Naive thymus-derived CD4-positive, alpha-beta T cell (primary cell): ENCODE results near the gene OSBPL10. TPM values are rescaled to one million over a fixed set of nuclear protein-coding genes. Genes with fewer than 3 reads are reported as not detected.

Experiments used
- ATAC-seq: fragments of 150-1000 bp; cut with Tn5 transposase; 2 replicates; pipeline ENCODE4 v1.10.0; 2021; ENCODE audit warnings: mild to moderate bottlenecking, moderate library complexity
- CTCF ChIA-PET: fragments of 350-600 bp; sonication (Branson Sonifier 250); formaldehyde crosslinking; loops from one replicate; lab custom pipeline; 2021; ENCODE audit warnings: antibody characterized with exemption; lab: Charles Lee
- POLR2A ChIA-PET: fragments of 350-600 bp; sonication (Branson Sonifier 250); formaldehyde crosslinking; loops from one replicate; lab custom pipeline; 2021; ENCODE audit warnings: antibody characterized with exemption, inconsistent platforms; lab: Charles Lee
- DNase-seq, 9 donors: peaks; one replicate each; pipeline versions ENCODE4 v3.0.0 to v3.0.0-alpha.2; 2020 to 2022; ENCODE audit warnings: mixed read lengths in 1 of 9
- H3K27ac ChIP-seq: one replicate; pipeline ENCODE4 v1.7.0; 2013; ENCODE audit warnings: mild to moderate bottlenecking, low read depth, low read length, moderate library complexity
- H3K27me3 ChIP-seq, 2 donors: one replicate each; pipeline ENCODE4 v1.7.0; 2013; ENCODE audit warnings: low read length in 2 of 2, mild to moderate bottlenecking in 2 of 2, moderate library complexity in 2 of 2; ENCODE audit not compliant: control insufficient read depth in 2 of 2, insufficient read depth in 2 of 2
- H3K36me3 ChIP-seq, 3 experiments: 1 replicate in 2 of 3; 2 replicates in 1 of 3; pipeline ENCODE4 v1.7.0; 2013; ENCODE audit warnings: low read length in 3 of 3, mild to moderate bottlenecking in 3 of 3, moderate library complexity in 1 of 3; ENCODE audit not compliant: insufficient read depth in 3 of 3, control insufficient read depth in 2 of 3
- H3K4me1 ChIP-seq, 2 donors: one replicate each; pipeline ENCODE4 v1.7.0; 2013; ENCODE audit warnings: low read length in 2 of 2, mild to moderate bottlenecking in 2 of 2, moderate library complexity in 1 of 2; ENCODE audit not compliant: control insufficient read depth in 2 of 2, insufficient read depth in 2 of 2
- H3K4me3 ChIP-seq: 2 replicates; pipeline ENCODE4 v1.7.0; 2013; ENCODE audit warnings: mild to moderate bottlenecking, low read length
- H3K9me3 ChIP-seq, 3 experiments: 1 replicate in 2 of 3; 2 replicates in 1 of 3; pipeline ENCODE4 v1.7.0; 2013; ENCODE audit warnings: low read length in 3 of 3; ENCODE audit not compliant: control insufficient read depth in 2 of 3
- H3K27ac Mint-ChIP-seq, 9 donors: one replicate each; pipeline ENCODE4 v1.8.0; 2020 to 2022; ENCODE audit warnings: mixed read lengths in 9 of 9, mild to moderate bottlenecking in 8 of 9, moderate library complexity in 5 of 9, inconsistent platforms in 2 of 9
- H3K27me3 Mint-ChIP-seq, 5 donors: one replicate each; pipeline ENCODE4 v1.8.0; 2021 to 2022; ENCODE audit warnings: mixed read lengths in 5 of 5, mild to moderate bottlenecking in 1 of 5
- H3K36me3 Mint-ChIP-seq, 5 donors: one replicate each; pipeline ENCODE4 v1.8.0; 2020 to 2022; ENCODE audit warnings: mixed read lengths in 5 of 5, mild to moderate bottlenecking in 3 of 5, inconsistent platforms in 1 of 5
- H3K4me1 Mint-ChIP-seq, 7 donors: one replicate each; pipeline ENCODE4 v1.8.0; 2020 to 2022; ENCODE audit warnings: mixed read lengths in 7 of 7, mild to moderate bottlenecking in 3 of 7, inconsistent platforms in 1 of 7
- H3K4me3 Mint-ChIP-seq, 10 donors: one replicate each; pipeline ENCODE4 v1.8.0; 2020 to 2022; ENCODE audit warnings: mild to moderate bottlenecking in 10 of 10, mixed read lengths in 10 of 10, moderate library complexity in 6 of 10, inconsistent platforms in 2 of 10
- H3K9me3 Mint-ChIP-seq, 11 donors: one replicate each; pipeline ENCODE4 v1.8.0; 2020 to 2022; ENCODE audit warnings: mixed read lengths in 11 of 11, mild to moderate bottlenecking in 4 of 11, inconsistent platforms in 1 of 11, moderate library complexity in 1 of 11
- intact Hi-C, 2 donors: fragments of 100-400 bp; cut with micrococcal nuclease; formaldehyde crosslinking; loops; one replicate each; pipeline ENCODE4 v1.15.1; 2023
- polyA plus RNA-seq, 2 donors: library from polyadenylated mRNA; unstranded; fragments of 300-500 nt; fragmentation: Illumina TruSeq; gene quantifications; one replicate each; pipeline ENCODE4 v1.2.3, GENCODE V29; 2021
- total RNA-seq, 6 experiments: library from RNA in 5 of 6; stranded (reverse) in 5 of 6; gene quantifications; 1 replicate in 5 of 6; 2 replicates in 1 of 6; pipeline ENCODE4 v1.2.3 and lab custom pipeline; 2021 to 2026

OSBPL10 gene
- total and polyA plus RNA-seq, 7 experiments from 2014 or later = 0.15 to 6.8 (median 0.59) TPM

DNA sequence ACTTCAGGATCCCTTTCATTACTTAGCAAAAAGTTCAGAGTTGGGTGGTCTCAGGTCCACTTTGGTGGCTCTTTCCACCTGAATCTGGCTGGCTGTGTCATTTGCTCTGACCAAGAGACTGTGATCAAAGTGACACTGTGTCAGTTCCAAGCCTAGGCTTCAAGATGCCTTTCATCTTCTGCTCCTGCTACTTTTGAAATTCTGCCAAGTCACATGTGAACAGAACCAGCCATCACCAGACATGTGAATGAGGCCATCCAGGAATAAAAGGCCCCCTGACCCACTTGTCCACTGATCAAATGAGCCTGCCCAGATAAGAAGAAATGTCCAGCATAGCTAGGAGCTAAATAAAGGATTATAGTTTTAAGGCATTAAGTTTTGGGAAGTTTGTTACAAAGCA is 132.2 kb downstream of the OSBPL10 start:
- H3K27ac ChIP-seq = no peak overlapping the region
- peaks cover 0 to 8% (median 0%) of the 10 kb centered on the region in 5 donors for H3K27me3 Mint-ChIP-seq
- no peaks in the 10 kb centered on the region for H3K4me1 ChIP-seq
- no peak overlapping the region for H3K4me3 Mint-ChIP-seq
- DNase-seq = no peak
- H3K4me1 Mint-ChIP-seq = peaks cover 0 to 10% (median 2%) of the 10 kb centered on the region in 7 donors
- ChIA-PET POLR2A (no interaction called here), CTCF (no interaction called here)
- intact Hi-C loops = no loop called here
- H3K9me3 ChIP-seq = no peaks in the 10 kb centered on the region
- ATAC-seq = no peak
- no peak overlapping the region for H3K4me3 ChIP-seq
- H3K27me3 ChIP-seq = no peaks in the 10 kb centered on the region
- no peak overlapping the region for H3K27ac Mint-ChIP-seq
- H3K36me3 ChIP-seq = no peaks in the 10 kb centered on the region
- H3K36me3 Mint-ChIP-seq = no peaks in the 10 kb centered on the region
- no peaks in the 10 kb centered on the region for H3K9me3 Mint-ChIP-seq

DNA sequence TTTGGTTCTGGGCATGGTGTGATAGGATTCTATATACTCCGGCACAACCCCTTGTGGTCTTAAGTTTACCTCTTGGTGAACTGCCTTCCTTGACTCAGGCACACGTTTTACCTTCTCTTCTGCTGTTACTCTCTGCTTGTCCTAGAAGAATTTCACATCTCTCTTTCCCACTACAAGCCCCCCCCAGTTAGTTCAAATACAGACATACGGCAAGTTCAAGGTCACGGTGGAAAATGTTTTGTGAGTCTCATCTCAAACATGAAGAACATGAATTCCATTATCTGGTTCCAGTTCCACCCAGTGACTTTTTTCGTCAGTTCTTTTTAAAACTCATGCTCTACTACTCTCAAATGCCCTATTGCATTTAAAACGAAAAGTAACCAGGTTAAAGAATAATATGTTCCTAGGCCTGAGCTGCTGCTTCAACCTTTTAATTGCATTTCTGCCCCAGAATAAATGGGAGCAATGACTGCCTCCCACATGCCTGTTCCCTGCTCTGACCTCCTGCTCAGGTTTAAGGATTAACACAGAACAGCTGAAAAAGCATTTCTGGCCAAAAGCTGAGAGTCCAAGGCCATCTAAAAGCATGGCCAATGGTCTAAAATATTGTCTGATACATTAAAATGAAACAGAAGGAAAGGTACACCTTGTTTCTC is 132.8 kb downstream of the OSBPL10 start:
- no peaks in the 10 kb centered on the region for H3K4me1 ChIP-seq
- Mint-ChIP-seq H3K9me3 (no peaks in the 10 kb centered on the region), H3K27ac (no peak overlapping the region), H3K36me3 (peaks cover 0 to 2% (median 0%) of the 10 kb centered on the region in 5 donors), H3K4me3 (no peak overlapping the region), H3K4me1 (peaks cover 0 to 6% (median 2%) of the 10 kb centered on the region in 7 donors), H3K27me3 (peaks cover 0 to 14% (median 0%) of the 10 kb centered on the region in 5 donors)
- intact Hi-C loops = no loop called here
- CTCF ChIA-PET = no interaction called here
- no peaks in the 10 kb centered on the region for H3K36me3 ChIP-seq
- POLR2A ChIA-PET = no interaction called here
- no peak overlapping the region for H3K4me3 ChIP-seq
- no peaks in the 10 kb centered on the region for H3K27me3 ChIP-seq
- DNase-seq = no peak
- no peaks in the 10 kb centered on the region for H3K9me3 ChIP-seq
- no peak for ATAC-seq
- no peak overlapping the region for H3K27ac ChIP-seq

DNA sequence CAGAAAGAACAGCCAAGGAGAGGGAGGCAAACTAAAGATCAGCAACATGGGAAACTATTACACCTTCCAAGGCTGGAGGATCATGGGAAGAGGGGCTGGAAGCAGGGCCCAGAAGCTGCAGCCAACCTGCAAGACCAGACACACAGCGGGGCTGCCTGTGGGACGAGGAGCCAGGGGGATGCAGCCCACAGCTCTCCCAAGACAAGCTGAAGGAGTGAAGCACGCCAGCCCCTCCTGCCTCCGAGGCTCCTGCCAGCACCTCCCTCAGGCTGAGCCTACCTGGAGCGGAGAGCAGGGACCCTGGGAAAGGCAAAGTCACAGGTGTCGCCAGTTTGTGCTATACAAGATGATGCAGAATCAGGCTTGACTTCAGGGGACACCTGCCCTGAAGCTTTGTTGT is 133.3 kb downstream of the OSBPL10 start:
- ATAC-seq (no peak), DNase-seq (no peak)
- Histone ChIP-seq H3K9me3 (no peaks in the 10 kb centered on the region), H3K27ac (no peak overlapping the region), H3K27me3 (no peaks in the 10 kb centered on the region), H3K4me3 (no peak overlapping the region), H3K4me1 (no peaks in the 10 kb centered on the region), H3K36me3 (no peaks in the 10 kb centered on the region)
- CTCF ChIA-PET = no interaction called here
- POLR2A ChIA-PET = no interaction called here
- peaks cover 0 to 14% (median 0%) of the 10 kb centered on the region in 5 donors for H3K27me3 Mint-ChIP-seq
- peaks cover 0 to 2% (median 0%) of the 10 kb centered on the region in 5 donors for H3K36me3 Mint-ChIP-seq
- H3K4me1 Mint-ChIP-seq = peaks cover 0 to 4% (median 0%) of the 10 kb centered on the region in 7 donors
- no peak overlapping the region for H3K27ac Mint-ChIP-seq
- intact Hi-C loops = no loop called here
- H3K4me3 Mint-ChIP-seq = no peak overlapping the region
- H3K9me3 Mint-ChIP-seq = no peaks in the 10 kb centered on the region

DNA sequence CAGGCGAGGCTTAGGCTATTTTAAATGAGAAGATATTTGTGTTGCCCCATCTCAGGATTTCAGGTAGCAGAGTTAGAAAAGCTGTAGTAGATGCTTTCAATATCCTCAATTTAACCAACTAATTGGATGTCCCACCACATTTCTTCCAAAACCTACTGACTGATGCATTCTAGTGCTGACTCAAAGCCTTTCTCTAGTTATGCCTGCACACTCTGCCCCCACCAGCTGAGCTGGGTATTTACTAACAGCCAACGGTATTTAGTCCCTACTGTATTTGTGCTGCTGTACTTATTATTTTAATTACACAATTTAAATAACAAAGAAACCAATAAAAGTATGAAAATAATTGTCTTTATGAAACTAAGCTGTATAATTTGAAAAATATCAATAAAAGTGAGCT is 139.5 kb downstream of the OSBPL10 start:
- peaks cover 0 to 9% (median 0%) of the 10 kb centered on the region in 5 donors for H3K27me3 Mint-ChIP-seq
- DNase-seq (no peak), ATAC-seq (no peak)
- H3K36me3 Mint-ChIP-seq = peaks cover 0 to 4% (median 0%) of the 10 kb centered on the region in 5 donors
- H3K27ac Mint-ChIP-seq = no peak overlapping the region
- intact Hi-C loops = no loop called here
- Histone ChIP-seq H3K4me3 (no peak overlapping the region), H3K36me3 (no peaks in the 10 kb centered on the region), H3K27ac (no peak overlapping the region), H3K27me3 (no peaks in the 10 kb centered on the region), H3K9me3 (no peaks in the 10 kb centered on the region), H3K4me1 (no peaks in the 10 kb centered on the region)
- peaks cover 0 to 6% (median 0%) of the 10 kb centered on the region in 11 donors for H3K9me3 Mint-ChIP-seq
- no peak overlapping the region for H3K4me3 Mint-ChIP-seq
- POLR2A ChIA-PET = no interaction called here
- peaks cover 0 to 4% (median 0%) of the 10 kb centered on the region in 7 donors for H3K4me1 Mint-ChIP-seq
- CTCF ChIA-PET = interaction anchor here (0.6 kb wide), 1 partner anchor 1023 kb away, joined by 4 read pairs; no protein-coding TSS in a partner anchor

DNA sequence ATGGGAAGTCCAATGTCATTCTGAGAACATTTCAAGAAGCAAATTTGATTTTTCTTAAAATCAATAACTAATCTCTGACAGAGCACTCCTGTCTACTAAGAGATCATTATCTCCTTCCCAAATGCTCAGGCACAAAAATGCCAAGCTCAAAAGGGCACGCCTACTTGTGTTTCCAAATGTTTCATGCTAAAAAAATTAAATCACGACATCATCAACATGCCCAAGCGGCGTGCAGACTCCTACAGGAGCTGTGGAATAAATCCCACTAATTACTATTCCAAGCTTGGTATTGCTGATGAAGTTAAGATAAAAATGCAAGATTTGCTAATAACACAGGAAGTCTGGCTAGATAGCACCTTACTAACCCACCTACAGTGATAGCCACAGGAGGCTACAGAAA is 140.8 kb downstream of the OSBPL10 start:
- Histone ChIP-seq H3K27ac (no peak overlapping the region), H3K4me1 (no peaks in the 10 kb centered on the region), H3K36me3 (no peaks in the 10 kb centered on the region), H3K27me3 (no peaks in the 10 kb centered on the region), H3K4me3 (no peak overlapping the region), H3K9me3 (no peaks in the 10 kb centered on the region)
- ATAC-seq = no peak
- peaks cover 0 to 5% (median 0%) of the 10 kb centered on the region in 5 donors for H3K36me3 Mint-ChIP-seq
- no peak overlapping the region for H3K4me3 Mint-ChIP-seq
- ChIA-PET POLR2A (no interaction called here), CTCF (no interaction called here)
- intact Hi-C loops = no loop called here
- DNase-seq = no peak
- peaks cover 0 to 5% (median 0%) of the 10 kb centered on the region in 7 donors for H3K4me1 Mint-ChIP-seq
- no peak overlapping the region for H3K27ac Mint-ChIP-seq
- H3K27me3 Mint-ChIP-seq = peaks cover 0 to 9% (median 0%) of the 10 kb centered on the region in 5 donors
- H3K9me3 Mint-ChIP-seq = peaks cover 0 to 6% (median 0%) of the 10 kb centered on the region in 11 donors

DNA sequence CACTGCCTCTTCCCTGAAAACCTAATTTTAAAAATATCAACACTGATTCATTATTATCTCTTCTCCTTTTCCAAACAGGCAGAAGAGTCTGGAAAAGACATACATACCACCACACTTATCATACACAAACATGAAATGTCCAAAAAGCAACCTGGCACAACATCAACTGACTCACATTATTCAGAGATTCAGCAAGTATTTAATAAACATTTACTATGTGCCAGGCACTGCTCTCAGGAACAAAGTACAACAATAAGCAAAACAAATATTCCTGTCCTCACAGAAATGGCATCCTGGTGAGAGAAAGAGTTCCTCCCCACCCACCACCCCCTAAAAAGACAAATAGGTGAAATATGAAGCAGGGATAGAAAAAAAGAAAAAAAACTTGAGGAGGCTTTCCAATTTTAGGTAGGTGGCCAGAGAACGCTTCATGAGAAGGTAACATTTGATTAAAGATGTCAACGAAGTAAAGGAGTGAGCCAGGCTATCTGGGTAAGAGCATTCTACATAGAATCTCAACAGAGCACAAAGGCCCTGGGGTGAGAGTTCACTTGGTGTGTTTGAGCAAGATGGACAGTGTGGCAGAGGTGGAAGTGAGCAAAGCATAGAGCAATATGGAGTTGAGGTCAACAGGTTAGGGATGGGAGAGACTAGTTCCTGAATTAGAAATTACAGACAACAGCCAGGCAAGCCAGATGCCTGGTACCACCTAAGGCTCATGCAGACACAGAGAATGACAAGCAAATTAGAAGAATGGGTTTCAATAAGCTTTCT is 141.7 kb downstream of the OSBPL10 start:
- Histone ChIP-seq H3K4me3 (no peak overlapping the region), H3K27ac (no peak overlapping the region), H3K4me1 (no peaks in the 10 kb centered on the region), H3K27me3 (no peaks in the 10 kb centered on the region), H3K9me3 (no peaks in the 10 kb centered on the region), H3K36me3 (no peaks in the 10 kb centered on the region)
- ATAC-seq = no peak
- CTCF ChIA-PET = no interaction called here
- H3K36me3 Mint-ChIP-seq = peaks cover 0 to 5% (median 0%) of the 10 kb centered on the region in 5 donors
- peaks cover 0 to 5% (median 0%) of the 10 kb centered on the region in 7 donors for H3K4me1 Mint-ChIP-seq
- H3K4me3 Mint-ChIP-seq = no peak overlapping the region
- intact Hi-C loops = no loop called here
- POLR2A ChIA-PET = no interaction called here
- no peak overlapping the region for H3K27ac Mint-ChIP-seq
- H3K9me3 Mint-ChIP-seq = peaks cover 0 to 6% (median 0%) of the 10 kb centered on the region in 11 donors
- no peak for DNase-seq
- peaks cover 0 to 7% (median 0%) of the 10 kb centered on the region in 5 donors for H3K27me3 Mint-ChIP-seq
